ENCODE data around the gene TMEM129.

DNA sequence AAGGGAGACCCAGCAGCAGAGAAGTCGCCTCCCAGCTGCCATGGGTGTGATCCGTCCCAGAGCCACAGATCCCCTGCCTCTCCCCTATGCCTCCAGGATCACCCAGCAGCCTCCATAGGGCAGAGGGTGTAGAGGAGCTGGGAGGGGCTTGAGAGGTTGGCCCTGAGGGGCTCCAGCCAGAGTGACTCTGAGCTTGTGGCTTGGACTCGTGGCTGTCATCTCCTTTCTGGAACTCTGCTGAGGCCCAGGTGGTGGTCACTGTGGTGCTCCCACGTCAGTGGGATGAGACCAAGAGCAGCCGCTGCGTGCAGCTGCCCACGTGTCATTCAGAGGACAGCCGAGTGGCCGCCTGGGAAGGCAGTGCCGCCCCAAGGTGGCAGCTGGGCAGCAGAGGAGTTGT is 4.4 kb upstream of the TMEM129 start:
- TF ChIP-seq CTCF (IDR thresholded peaks at IDR 0.05) (no peak), POLR2AphosphoS5 (IDR thresholded peaks at IDR 0.05) (no peak), POLR2A (IDR thresholded peaks at IDR 0.05) (no peak)

All from breast epithelium (tissue), 3 donors.